Ovary (tissue), 3 donors: ENCODE results near the gene TRMT10C.
"Not testable (repeated sequence)": the region's sequence is repeated elsewhere in the genome, so short reads cannot be mapped to it uniquely, and the experiment has no call there.

ENCODE experiments used
- CTCF ChIP-seq, 3 donors: fragments of 450-650 bp in 2 of 3; fragments of 200-600 bp in 1 of 3; IDR thresholded peaks; one replicate each; pipeline versions ENCODE4 v1.5.1 to v1.8.0; 2016 to 2022; ENCODE audit warnings: antibody characterized with exemption in 3 of 3, mild to moderate bottlenecking in 1 of 3
- EP300 ChIP-seq: sonication (generic); formaldehyde crosslinking; IDR thresholded peaks from one replicate; pipeline ENCODE4 v1.6.1; 2017; ENCODE audit warnings: antibody characterized with exemption
- donor health status: DM: no; HTN: no; CAD: no.

GRCh38 chr3:101613014-101613413 is 51.3 kb downstream of the TRMT10C start:
- not testable (repeated sequence) for TF ChIP-seq CTCF (IDR thresholded peaks at IDR 0.05); EP300
